ACC112 (cell line): Measurements from ENCODE around the gene SLC25A10.
"Not testable (repeated sequence)": the region's sequence is repeated elsewhere in the genome, so short reads cannot be mapped to it uniquely, and the experiment has no call there.

Experiments
- H2AFZ ChIP-seq: fragments of 200-600 bp; sonication (generic); one replicate; pipeline ENCODE4 v1.6.0; 2017; ENCODE audit warnings: antibody characterized with exemption, low read length; ENCODE audit not compliant: unreplicated experiment
- H3K27ac ChIP-seq: fragments of 200-600 bp; sonication (generic); 2 replicates; pipeline ENCODE4 v1.5.1; 2014; ENCODE audit warnings: low read depth, mild to moderate bottlenecking, antibody characterized with exemption, low read length, moderate library complexity
- H3K27me3 ChIP-seq: fragments of 200-600 bp; sonication (generic); 2 replicates; pipeline ENCODE4 v1.6.1; 2014; ENCODE audit warnings: mild to moderate bottlenecking, antibody characterized with exemption, low read length, moderate library complexity, mixed read lengths; ENCODE audit not compliant: insufficient read depth
- H3K36me3 ChIP-seq: fragments of 200-600 bp; sonication (generic); 2 replicates; pipeline ENCODE4 v1.6.1; 2016; ENCODE audit warnings: mild to moderate bottlenecking, antibody characterized with exemption, low read length, moderate library complexity, mixed read lengths; ENCODE audit not compliant: insufficient read depth
- H3K4me1 ChIP-seq: fragments of 200-600 bp; sonication (generic); one replicate; pipeline ENCODE4 v1.6.1; 2016; ENCODE audit warnings: low read length, mixed read lengths; ENCODE audit not compliant: insufficient read depth, unreplicated experiment, control insufficient read depth
- H3K4me3 ChIP-seq: fragments of 200-600 bp; sonication (generic); 2 replicates; pipeline ENCODE4 v1.5.1; 2014; ENCODE audit warnings: mild to moderate bottlenecking, low read depth, low read length
- H3K79me2 ChIP-seq: fragments of 200-600 bp; sonication (generic); one replicate; pipeline ENCODE4 v1.6.0; 2016; ENCODE audit warnings: low read length; ENCODE audit not compliant: control insufficient read depth, unreplicated experiment, insufficient read depth

Gene SLC25A10

GRCh38 chr17:81675515-81676221 lies 36.4 kb upstream of the SLC25A10 start:
- H3K4me3 ChIP-seq, H2AFZ ChIP-seq, H3K36me3 ChIP-seq, H3K4me1 ChIP-seq, H3K27ac ChIP-seq, H3K27me3 ChIP-seq, H3K79me2 ChIP-seq: not testable (repeated sequence)

DNA sequence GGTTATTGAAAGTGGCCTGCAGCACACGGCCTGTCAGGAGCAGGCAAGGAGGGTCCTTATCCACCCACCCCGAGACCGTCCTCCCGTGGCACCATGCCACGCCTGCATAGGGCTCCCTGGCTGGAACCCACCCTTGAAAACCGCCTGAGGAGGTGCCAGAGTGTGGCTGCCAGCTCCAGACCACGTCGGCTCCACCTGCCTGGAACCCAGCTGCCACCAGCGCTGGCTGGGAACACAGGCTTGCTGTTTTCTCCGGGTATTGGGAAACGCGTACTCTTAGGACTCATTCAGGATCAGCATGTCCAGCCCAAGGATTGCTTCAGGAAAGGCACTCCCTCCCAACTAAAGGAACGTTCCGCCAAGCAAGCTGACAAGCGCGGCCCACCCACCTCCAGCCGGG lies 35.2 kb upstream of the SLC25A10 start:
- Histone ChIP-seq H3K4me3 (no peak overlapping the region), H3K27ac (no peak overlapping the region), H3K4me1 (no peaks in the 10 kb centered on the region), H2AFZ (no peak overlapping the region), H3K27me3 (no peaks in the 10 kb centered on the region), H3K36me3 (peaks cover 3% of the 10 kb centered on the region; the same call in 1 of the 2 replicates), H3K79me2 (peaks cover 4% of the 10 kb centered on the region)

- no peak overlapping the region for H2AFZ ChIP-seq
- H3K36me3 ChIP-seq: no peaks in the 10 kb centered on the region
- no peak overlapping the region for H3K4me3 ChIP-seq
- no peaks in the 10 kb centered on the region for H3K27me3 ChIP-seq
- H3K79me2 ChIP-seq: peaks cover 26% of the 10 kb centered on the region
- H3K27ac ChIP-seq: no peak overlapping the region
- peaks cover 5% of the 10 kb centered on the region for H3K4me1 ChIP-seq
These were observed 31.9 kb upstream of the SLC25A10 start for GRCh38 chr17:81680150-81680549.

DNA sequence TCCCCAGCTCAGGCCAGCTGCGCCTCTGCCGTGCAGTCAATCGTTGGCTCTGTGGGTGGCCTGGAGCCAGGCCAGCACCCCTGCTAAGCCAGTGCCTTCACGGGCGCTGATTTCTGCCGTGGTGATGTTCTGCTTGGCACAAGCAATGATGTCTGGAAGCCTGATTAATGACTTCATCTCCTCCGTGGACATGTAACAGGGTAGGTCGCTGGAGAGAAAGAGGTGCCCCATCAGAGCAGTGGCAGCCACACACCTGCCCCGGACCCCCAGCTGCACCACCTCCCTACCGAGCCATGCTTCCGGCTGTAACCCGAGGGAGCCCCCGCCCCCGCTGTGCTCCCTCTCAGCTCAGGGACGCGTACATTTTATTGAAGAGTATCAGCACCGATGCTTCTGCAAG lies 30.4 kb upstream of the SLC25A10 start:
- Histone ChIP-seq H3K27ac (no peak overlapping the region), H3K4me3 (no peak overlapping the region), H2AFZ (no peak overlapping the region), H3K4me1 (peaks cover 14% of the 10 kb centered on the region), H3K36me3 (peaks cover 8% of the 10 kb centered on the region; the same call in 1 of the 2 replicates), H3K27me3 (no peaks in the 10 kb centered on the region), H3K79me2 (peaks cover 41% of the 10 kb centered on the region)

DNA sequence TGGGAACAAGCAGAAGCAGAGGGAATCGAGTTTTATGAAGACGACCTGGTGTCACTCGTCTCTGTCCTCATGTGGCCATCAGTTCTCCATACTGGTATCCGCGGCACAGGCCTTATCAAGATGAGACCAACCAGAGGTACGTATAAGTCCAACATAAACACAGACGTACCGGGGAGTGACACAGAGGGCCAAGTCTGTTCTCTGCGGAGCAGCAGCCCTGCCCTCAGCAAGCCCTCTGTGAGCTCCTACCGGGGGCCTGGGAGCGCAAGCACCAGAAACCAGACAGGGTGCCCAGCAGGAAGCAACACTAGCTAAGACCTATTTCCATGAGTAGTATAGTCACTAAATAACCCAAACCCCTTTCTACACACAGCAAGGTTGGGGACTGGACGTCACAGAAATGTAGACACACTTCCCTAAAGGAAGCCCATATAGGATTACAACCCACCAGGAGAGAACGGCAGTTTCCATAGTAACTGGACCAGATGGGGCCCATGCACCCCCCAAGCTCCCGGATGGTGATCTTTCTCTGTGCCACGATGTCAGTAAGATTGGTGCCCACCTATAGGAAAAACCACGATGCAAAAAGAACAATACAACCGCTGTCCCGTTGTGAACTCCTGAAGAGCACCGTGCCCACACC lies 29.4 kb upstream of the SLC25A10 start:
- H3K79me2 ChIP-seq: peaks cover 52% of the 10 kb centered on the region
- H3K36me3 ChIP-seq: peaks cover 16% of the 10 kb centered on the region; the same call in 1 of the 2 replicates
- no peak overlapping the region for H2AFZ ChIP-seq
- H3K4me1 ChIP-seq: peaks cover 14% of the 10 kb centered on the region
- no peaks in the 10 kb centered on the region for H3K27me3 ChIP-seq
- peak overlapping the region; percentile 55; the same call in 1 of the 2 replicates for H3K27ac ChIP-seq
- H3K4me3 ChIP-seq: peak overlapping the region; percentile 93

DNA sequence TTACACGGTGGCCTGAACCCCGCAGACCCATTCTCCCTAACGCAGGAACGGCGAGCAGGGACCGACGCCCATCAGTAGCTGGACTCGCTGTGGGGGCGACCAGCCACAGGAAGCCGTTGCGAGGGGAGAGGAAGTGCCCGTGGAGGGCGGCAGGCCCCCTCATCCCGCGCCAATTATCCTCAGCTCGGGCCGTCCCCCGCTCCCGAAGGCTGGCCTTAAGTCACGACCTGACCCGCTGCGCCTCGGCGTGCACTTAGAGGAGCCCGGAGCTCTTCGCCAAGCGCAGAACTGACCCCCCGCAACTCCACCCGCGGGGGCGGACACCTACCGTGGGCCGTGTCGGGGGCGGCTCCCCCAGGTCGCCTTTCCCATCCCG lies 28.9 kb upstream of the SLC25A10 start:
- peak overlapping the region; percentile 55; the same call in 1 of the 2 replicates for H3K27ac ChIP-seq
- H3K4me3 ChIP-seq: peak overlapping the region; percentile 93
- peaks cover 14% of the 10 kb centered on the region for H3K4me1 ChIP-seq
- peaks cover 57% of the 10 kb centered on the region for H3K79me2 ChIP-seq
- peak overlapping the region; percentile 53 for H2AFZ ChIP-seq
- H3K36me3 ChIP-seq: peaks cover 16% of the 10 kb centered on the region; the same call in 1 of the 2 replicates
- no peaks in the 10 kb centered on the region for H3K27me3 ChIP-seq

- peaks cover 21% of the 10 kb centered on the region; the same call in 1 of the 2 replicates for H3K36me3 ChIP-seq
- H3K4me3 ChIP-seq: peak within 1 kb of the TSS; percentile 93
- H3K27ac ChIP-seq: peak within 1 kb of the TSS; percentile 97
- peaks cover 63% of the 10 kb centered on the region for H3K79me2 ChIP-seq
- H3K4me1 ChIP-seq: peaks cover 14% of the 10 kb centered on the region
- H3K27me3 ChIP-seq: no peaks in the 10 kb centered on the region
- peak within 1 kb of the TSS; percentile 53 for H2AFZ ChIP-seq
These were observed 28.3 kb upstream of the SLC25A10 start, which contains the start of the genes ARL16 and HGS for GRCh38 chr17:81683584-81684441. ARL16 (minus strand) TSS chr17:81683797; CDS start chr17:81683753, 44 bp downstream. HGS (plus strand) TSS chr17:81684011; CDS start chr17:81684067, 56 bp downstream.

- Histone ChIP-seq H3K27me3 (no peaks in the 10 kb centered on the region), H2AFZ (no peak overlapping the region), H3K4me1 (peaks cover 14% of the 10 kb centered on the region), H3K4me3 (peak overlapping the region; percentile 93), H3K27ac (peak overlapping the region; percentile 97), H3K36me3 (peaks cover 21% of the 10 kb centered on the region; the same call in 1 of the 2 replicates), H3K79me2 (peaks cover 69% of the 10 kb centered on the region)
These were observed 27.6 kb upstream of the SLC25A10 start for GRCh38 chr17:81684442-81684911.

GRCh38 chr17:81685108-81685507 lies 27.0 kb upstream of the SLC25A10 start:
- Histone ChIP-seq H2AFZ (no peak overlapping the region), H3K27me3 (no peaks in the 10 kb centered on the region), H3K4me1 (peaks cover 14% of the 10 kb centered on the region), H3K36me3 (peaks cover 21% of the 10 kb centered on the region; the same call in 1 of the 2 replicates), H3K4me3 (peak overlapping the region; percentile 93), H3K27ac (peak overlapping the region; percentile 97), H3K79me2 (peaks cover 72% of the 10 kb centered on the region)

DNA sequence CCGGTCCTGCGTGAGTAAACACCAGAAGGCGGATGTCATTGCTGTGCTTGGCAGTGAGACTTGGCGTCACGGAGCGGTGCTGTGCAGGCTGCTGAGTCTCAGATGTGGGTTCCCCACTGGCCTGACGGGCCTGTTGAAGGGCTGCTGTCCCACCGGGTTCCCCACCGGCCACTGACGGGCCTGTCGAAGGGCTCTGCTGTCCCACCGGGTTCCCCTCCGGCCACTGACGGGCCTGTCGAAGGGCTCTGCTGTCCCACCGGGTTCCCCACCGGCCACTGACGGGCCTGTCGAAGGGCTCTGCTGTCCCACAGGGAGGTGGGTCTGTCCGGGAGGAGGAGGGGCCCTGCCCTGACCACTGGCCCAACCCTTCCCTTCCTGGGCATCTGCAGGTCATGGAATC lies 25.5 kb upstream of the SLC25A10 start:
- Histone ChIP-seq H3K79me2 (peaks cover 79% of the 10 kb centered on the region), H2AFZ (no peak overlapping the region), H3K4me3 (no peak overlapping the region), H3K36me3 (peaks cover 29% of the 10 kb centered on the region; the same call in 1 of the 2 replicates), H3K27me3 (no peaks in the 10 kb centered on the region), H3K27ac (no peak overlapping the region), H3K4me1 (peaks cover 14% of the 10 kb centered on the region)
